HFF-Myc (cell line): ENCODE data around the gene SNRK.

Experiments used
- DNase-seq: peaks from one replicate; pipeline ENCODE4 v3.0.0-alpha.2; 2011; ENCODE audit warnings: low read depth; ENCODE audit errors: extremely low read depth
- H3K4me3 ChIP-seq: replicated peaks from 2 replicates; pipeline ENCODE4 v1.5.1; 2011; ENCODE audit warnings: low read depth, mild to moderate bottlenecking, control low read depth, low read length
- TF ChIP-seq, protein P1 (sequence below): IDR thresholded peaks from 2 replicates; pipeline ENCODE4 v1.5.1; 2012; ENCODE audit warnings: mild to moderate bottlenecking, low read depth, low read length, control low read depth; ENCODE audit errors: missing control alignments

Gene SNRK

DNA sequence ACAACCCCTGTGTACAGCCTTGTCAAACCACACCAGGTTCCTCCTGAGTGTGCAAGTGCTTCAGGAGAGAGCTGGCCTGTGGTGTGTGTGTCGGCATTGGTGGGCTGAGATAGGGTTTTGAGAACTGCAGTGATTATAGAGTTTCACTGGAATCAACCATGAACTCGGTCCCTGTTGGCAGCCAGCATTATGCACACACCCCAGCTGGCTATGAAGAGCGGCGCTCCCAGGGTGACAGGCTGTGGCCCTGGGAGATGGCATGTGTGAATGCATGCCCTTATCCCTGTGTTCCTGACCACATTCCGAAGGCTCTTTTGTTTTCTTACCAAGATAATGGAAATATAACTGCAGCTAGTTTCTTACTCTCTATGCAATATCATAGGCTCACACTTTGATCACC is 101.8 kb downstream of the SNRK start:
- TF ChIP-seq, protein P1, sequence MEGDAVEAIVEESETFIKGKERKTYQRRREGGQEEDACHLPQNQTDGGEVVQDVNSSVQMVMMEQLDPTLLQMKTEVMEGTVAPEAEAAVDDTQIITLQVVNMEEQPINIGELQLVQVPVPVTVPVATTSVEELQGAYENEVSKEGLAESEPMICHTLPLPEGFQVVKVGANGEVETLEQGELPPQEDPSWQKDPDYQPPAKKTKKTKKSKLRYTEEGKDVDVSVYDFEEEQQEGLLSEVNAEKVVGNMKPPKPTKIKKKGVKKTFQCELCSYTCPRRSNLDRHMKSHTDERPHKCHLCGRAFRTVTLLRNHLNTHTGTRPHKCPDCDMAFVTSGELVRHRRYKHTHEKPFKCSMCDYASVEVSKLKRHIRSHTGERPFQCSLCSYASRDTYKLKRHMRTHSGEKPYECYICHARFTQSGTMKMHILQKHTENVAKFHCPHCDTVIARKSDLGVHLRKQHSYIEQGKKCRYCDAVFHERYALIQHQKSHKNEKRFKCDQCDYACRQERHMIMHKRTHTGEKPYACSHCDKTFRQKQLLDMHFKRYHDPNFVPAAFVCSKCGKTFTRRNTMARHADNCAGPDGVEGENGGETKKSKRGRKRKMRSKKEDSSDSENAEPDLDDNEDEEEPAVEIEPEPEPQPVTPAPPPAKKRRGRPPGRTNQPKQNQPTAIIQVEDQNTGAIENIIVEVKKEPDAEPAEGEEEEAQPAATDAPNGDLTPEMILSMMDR = no peak
- H3K4me3 ChIP-seq = no peak overlapping the region
- DNase-seq = no peak

DNA sequence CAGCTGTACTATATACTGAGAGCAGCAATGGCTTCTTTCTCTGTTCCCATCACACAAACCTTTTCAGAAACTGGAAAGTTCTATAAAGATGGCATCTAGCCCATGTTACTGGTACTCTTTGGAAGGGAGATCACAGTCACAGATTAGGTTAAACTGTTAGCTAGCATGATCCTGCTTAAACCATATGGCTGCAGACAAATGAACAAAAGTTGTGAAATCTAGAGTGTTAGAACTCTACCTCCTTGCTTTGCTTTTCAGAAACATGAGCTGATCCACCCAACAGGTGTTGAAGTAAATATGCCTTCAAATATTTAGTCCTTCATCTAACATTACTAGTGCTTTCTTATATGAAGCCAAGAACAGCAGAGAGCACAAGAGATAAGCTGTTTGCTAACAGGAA is 102.6 kb downstream of the SNRK start:
- TF ChIP-seq, protein P1 = no peak
- H3K4me3 ChIP-seq = no peak overlapping the region
- DNase-seq = no peak

DNA sequence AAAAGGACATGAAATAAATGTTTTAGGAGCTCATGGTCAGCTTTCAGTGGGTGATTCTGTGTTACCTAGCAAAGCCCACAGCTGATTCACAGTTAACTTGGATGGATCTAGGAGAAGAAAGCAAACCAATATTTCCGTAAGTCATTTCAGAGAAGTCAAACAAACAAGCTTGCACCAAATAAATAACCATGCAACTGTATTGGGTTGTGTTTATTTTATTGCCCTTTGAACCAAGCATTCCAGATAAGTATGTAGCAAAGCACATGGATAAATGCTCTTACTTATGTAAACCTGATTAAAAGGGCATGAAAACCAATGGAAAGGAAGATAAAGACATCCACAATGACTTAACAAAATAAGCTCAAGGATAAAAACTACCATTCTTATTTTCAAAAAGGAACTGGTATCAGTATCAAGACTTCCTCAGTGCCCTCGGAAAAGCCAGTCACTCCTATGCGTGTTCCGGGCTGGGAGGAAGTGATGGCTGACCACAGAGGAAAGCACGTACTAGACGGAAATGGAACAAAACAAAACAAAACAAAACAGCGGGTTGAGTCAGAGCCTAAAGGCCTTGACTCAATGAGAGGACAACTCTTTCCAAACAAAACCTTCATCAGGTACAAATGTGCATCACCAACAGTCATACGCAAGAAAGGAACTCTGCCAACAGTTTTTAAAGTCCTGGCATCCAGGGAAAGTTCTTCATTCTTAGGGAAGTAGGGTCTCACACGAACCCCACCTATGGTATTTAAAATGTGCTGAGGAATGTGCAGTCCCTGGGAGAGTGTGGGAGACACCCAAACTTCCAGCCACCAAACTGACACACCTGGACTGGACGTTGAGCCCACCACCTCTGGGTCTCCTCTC is 103.3 kb downstream of the SNRK start:
- no peak overlapping the region for H3K4me3 ChIP-seq
- no peak for DNase-seq

DNA sequence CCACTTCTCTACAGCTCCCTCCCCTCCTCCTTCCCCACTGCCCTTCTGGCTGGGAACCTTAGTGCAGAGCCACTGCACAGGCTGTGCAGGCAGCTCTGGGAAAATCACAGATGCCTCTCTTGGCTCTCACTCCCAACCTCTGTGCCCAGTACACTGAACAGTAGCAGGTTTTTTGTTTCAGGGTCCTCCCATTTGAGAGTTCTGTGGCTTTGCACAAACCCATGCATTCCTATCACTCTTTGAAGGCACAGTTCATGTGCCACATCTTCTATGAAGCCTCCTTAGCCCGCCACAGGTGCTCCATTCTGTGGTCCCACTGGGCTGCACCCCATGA is 103.9 kb downstream of the SNRK start:
- H3K4me3 ChIP-seq = no peak overlapping the region
- DNase-seq = no peak
- TF ChIP-seq, protein P1 = no peak

More for the DNA sequence above, 103.3 kb downstream of the SNRK start:
- TF ChIP-seq, protein P1 = no peak

DNA sequence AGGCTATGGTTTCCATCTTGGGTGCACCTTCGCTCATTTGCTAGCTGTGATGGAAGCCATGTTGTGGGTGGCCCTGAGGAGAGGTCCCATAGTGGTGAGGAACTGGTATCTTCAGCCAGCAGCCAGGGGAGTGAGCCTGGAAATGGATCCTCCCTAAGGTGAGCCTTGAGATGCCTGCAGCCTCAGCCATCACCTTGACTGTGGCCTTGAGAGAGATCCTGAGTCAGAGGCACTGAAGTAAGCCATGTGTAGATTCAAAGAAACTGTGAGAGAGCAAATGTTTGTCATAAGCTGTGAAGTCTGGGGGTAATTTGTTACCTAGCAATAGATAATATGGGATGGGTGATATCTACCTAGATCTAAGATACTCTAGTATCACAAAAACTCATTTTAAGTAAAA is 105.3 kb downstream of the SNRK start:
- no peak for DNase-seq
- TF ChIP-seq, protein P1 = no peak

DNA sequence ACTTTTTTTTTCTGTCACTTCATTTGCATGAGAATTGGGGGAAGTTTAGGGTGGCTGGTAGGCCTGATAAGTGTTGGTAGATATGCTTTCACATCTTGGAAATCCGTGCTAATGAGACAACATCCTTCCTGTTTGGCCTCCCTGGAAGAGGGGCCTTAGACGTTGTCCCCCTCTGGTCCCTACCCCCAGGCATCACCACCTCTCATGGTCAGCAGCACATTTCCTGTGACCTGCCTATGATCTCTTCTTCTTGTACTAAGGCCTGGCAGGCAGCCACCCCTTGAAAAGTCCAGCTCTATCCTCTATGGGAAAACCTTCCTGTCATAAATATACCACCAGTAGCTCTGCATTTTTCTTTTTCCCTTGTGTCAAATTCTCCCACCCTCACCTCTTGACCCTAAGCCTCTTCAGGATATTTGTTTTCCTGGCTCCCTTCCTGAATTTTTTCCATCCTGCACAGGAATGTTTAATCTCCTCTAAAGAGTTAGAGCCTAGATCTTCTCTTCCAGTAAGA is 107.8 kb downstream of the SNRK start:
- DNase-seq = no peak
- no peak overlapping the region for H3K4me3 ChIP-seq
- TF ChIP-seq, protein P1 = no peak

More for the DNA sequence above, 105.3 kb downstream of the SNRK start:
- H3K4me3 ChIP-seq = no peak overlapping the region
